ENCODE measurements around the gene FCHO2.

- TF ChIP-seq CTCF (IDR thresholded peaks at IDR 0.05; ENCODE audit: low read length) = no peak
- TF ChIP-seq EZH2 (IDR thresholded peaks at IDR 0.05; ENCODE audit: borderline replicate concordance, low read length) = no peak
Measured at GRCh38 chr5:73129143-73129542, 173.3 kb downstream of the FCHO2 start.
